ENCODE measurements around the gene TOPAZ1. TPM values are rescaled to one million over a fixed set of nuclear protein-coding genes. Genes with fewer than 3 reads are reported as not detected.

The TOPAZ1 gene
- total RNA-seq, 1 experiment from 2014 or later: not detected

DNA sequence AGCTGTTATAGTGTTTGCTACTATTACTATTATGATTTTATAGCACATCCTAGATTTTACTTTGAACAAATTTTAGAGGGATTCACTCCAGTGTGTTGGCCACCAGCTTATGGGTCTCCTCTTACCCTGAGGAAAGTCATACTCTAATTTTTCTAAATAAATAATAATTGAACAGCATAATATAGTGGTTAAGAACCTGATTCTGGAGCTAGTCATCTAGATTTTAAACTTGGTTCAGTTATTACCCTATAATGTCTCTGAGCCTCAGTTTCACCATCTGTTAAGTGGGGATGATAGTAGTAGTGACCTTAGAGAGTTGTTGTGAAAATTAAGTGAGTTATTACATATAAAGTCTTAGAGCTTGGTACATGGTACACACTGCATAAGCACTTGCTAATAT is 30.7 kb upstream of the TOPAZ1 start:
- Histone ChIP-seq H3K9ac (ENCODE audit: extremely low read depth, insufficient read length, low read length) (no peak overlapping the region), H3K18ac (ENCODE audit: insufficient read length, low read depth, low read length) (no peak overlapping the region), H2AFZ (ENCODE audit: low read length) (no peak overlapping the region), H2AK5ac (ENCODE audit: insufficient read length, low read length) (no peak overlapping the region), H2BK12ac (ENCODE audit: insufficient read length, low read depth, low read length) (no peak overlapping the region), H2BK20ac (ENCODE audit: low read depth, low read length, poor library complexity, severe bottlenecking) (no peak overlapping the region), H3K79me2 (ENCODE audit: insufficient read depth, low read length) (no peaks in the 10 kb centered on the region), H4K5ac (ENCODE audit: insufficient read length, low read depth, low read length) (no peak overlapping the region), H2BK120ac (ENCODE audit: low read depth, low read length, poor library complexity, severe bottlenecking) (no peak overlapping the region), H4K91ac (ENCODE audit: insufficient read length, low read depth, low read length) (no peak overlapping the region), H3K23ac (ENCODE audit: insufficient read length, low read depth, low read length) (no peak overlapping the region), H4K8ac (replicated peaks; ENCODE audit: insufficient read length, low read depth, low read length) (no peak overlapping the region), H3K27me3 (ENCODE audit: insufficient read depth, low read length) (no peaks in the 10 kb centered on the region), H4K20me1 (ENCODE audit: control insufficient read depth, insufficient read depth, insufficient read length) (no peaks in the 10 kb centered on the region), H3K27ac (ENCODE audit: insufficient read length, low read depth, low read length) (no peak overlapping the region), H3K79me1 (ENCODE audit: insufficient read depth, low read depth, low read length, poor library complexity, severe bottlenecking) (no peaks in the 10 kb centered on the region), H3T11ph (ENCODE audit: low read length) (no peak overlapping the region), H3K4ac (ENCODE audit: low read depth, low read length) (no peak overlapping the region), H2BK15ac (ENCODE audit: low read depth, low read length) (no peak overlapping the region), H3K14ac (ENCODE audit: insufficient read depth, low read length) (no peak overlapping the region), H2BK5ac (ENCODE audit: insufficient read length, low read length) (no peak overlapping the region), H3K9me3 (ENCODE audit: control insufficient read depth, low read depth, low read length) (no peaks in the 10 kb centered on the region), H3K4me1 (ENCODE audit: insufficient read depth, low read length) (no peaks in the 10 kb centered on the region), H3K56ac (ENCODE audit: insufficient read length, low read depth, low read length) (no peak overlapping the region), H3K4me2 (ENCODE audit: insufficient read depth, insufficient read length, low read length) (no peak overlapping the region), H3K23me2 (ENCODE audit: insufficient read length, low read depth, low read length, poor library complexity, severe bottlenecking) (no peaks in the 10 kb centered on the region)
- peaks cover 9 to 10% of the 10 kb centered on the region in 2 experiments for H3K9me3 Mint-ChIP-seq
- H3K27ac Mint-ChIP-seq: no peak overlapping the region
- peaks cover 3% of the 10 kb centered on the region for H3K27me3 Mint-ChIP-seq (ENCODE audit: low read depth)
- H3K4me3 Mint-ChIP-seq: no peak overlapping the region
- no peaks in the 10 kb centered on the region for H3K4me1 Mint-ChIP-seq
- peaks cover 0 to 11% (median 2%) of the 10 kb centered on the region in 3 experiments; a peak in 3 of 7 replicates for H3K36me3 Mint-ChIP-seq (ENCODE audit: insufficient read depth in 1 of 3, low read depth in 3 of 3)
- TF ChIP-seq, protein P1, sequence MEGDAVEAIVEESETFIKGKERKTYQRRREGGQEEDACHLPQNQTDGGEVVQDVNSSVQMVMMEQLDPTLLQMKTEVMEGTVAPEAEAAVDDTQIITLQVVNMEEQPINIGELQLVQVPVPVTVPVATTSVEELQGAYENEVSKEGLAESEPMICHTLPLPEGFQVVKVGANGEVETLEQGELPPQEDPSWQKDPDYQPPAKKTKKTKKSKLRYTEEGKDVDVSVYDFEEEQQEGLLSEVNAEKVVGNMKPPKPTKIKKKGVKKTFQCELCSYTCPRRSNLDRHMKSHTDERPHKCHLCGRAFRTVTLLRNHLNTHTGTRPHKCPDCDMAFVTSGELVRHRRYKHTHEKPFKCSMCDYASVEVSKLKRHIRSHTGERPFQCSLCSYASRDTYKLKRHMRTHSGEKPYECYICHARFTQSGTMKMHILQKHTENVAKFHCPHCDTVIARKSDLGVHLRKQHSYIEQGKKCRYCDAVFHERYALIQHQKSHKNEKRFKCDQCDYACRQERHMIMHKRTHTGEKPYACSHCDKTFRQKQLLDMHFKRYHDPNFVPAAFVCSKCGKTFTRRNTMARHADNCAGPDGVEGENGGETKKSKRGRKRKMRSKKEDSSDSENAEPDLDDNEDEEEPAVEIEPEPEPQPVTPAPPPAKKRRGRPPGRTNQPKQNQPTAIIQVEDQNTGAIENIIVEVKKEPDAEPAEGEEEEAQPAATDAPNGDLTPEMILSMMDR (conservative IDR thresholded peaks at IDR 0.05): no peak
- no peak for DNase-seq
